DND-41 (cell line): ENCODE results near the gene ARAF.

Experiments
- EZH2 ChIP-seq: IDR thresholded peaks from 3 replicates; pipeline ENCODE4 v1.6.1; 2012; ENCODE audit warnings: borderline replicate concordance, low read depth, mild to moderate bottlenecking, moderate library complexity, low read length, inconsistent platforms; ENCODE audit not compliant: severe bottlenecking
- TF ChIP-seq, protein P1 (sequence below): IDR thresholded peaks from 2 replicates; pipeline ENCODE4 v1.5.1; 2012; ENCODE audit warnings: borderline replicate concordance, low read length, moderate library complexity, mild to moderate bottlenecking; ENCODE audit not compliant: poor library complexity, severe bottlenecking; ENCODE audit errors: extremely low read depth

DNA sequence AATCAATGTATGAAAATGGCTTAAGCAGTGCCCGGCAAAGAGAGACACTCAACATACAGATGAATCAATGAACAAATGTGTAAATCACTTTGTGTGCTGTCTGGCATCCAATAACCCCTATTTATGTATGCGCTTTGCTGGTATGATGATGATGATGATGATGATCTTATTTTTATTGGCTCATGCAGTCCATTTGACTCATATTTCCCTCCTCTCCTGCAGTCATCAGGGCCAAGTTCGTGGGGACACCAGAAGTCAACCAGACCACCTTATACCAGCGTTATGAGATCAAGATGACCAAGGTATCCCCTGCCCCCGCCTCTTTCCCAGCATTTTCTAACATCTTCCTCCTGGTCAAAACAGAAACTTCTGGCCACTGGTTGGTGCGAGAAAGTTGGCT is 23.7 kb downstream of the ARAF start:
- TF ChIP-seq, protein P1, sequence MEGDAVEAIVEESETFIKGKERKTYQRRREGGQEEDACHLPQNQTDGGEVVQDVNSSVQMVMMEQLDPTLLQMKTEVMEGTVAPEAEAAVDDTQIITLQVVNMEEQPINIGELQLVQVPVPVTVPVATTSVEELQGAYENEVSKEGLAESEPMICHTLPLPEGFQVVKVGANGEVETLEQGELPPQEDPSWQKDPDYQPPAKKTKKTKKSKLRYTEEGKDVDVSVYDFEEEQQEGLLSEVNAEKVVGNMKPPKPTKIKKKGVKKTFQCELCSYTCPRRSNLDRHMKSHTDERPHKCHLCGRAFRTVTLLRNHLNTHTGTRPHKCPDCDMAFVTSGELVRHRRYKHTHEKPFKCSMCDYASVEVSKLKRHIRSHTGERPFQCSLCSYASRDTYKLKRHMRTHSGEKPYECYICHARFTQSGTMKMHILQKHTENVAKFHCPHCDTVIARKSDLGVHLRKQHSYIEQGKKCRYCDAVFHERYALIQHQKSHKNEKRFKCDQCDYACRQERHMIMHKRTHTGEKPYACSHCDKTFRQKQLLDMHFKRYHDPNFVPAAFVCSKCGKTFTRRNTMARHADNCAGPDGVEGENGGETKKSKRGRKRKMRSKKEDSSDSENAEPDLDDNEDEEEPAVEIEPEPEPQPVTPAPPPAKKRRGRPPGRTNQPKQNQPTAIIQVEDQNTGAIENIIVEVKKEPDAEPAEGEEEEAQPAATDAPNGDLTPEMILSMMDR, result no peak
- TF ChIP-seq EZH2, result no peak
